HG03064 (cell line): ENCODE measurements around the gene UXS1.

ENCODE experiments used
- ATAC-seq: cut with Tn5 transposase; IDR thresholded peaks from one replicate; pipeline ENCODE4 v1.9.1; 2021; ENCODE audit warnings: low read depth; ENCODE audit not compliant: unreplicated experiment

Gene UXS1

DNA sequence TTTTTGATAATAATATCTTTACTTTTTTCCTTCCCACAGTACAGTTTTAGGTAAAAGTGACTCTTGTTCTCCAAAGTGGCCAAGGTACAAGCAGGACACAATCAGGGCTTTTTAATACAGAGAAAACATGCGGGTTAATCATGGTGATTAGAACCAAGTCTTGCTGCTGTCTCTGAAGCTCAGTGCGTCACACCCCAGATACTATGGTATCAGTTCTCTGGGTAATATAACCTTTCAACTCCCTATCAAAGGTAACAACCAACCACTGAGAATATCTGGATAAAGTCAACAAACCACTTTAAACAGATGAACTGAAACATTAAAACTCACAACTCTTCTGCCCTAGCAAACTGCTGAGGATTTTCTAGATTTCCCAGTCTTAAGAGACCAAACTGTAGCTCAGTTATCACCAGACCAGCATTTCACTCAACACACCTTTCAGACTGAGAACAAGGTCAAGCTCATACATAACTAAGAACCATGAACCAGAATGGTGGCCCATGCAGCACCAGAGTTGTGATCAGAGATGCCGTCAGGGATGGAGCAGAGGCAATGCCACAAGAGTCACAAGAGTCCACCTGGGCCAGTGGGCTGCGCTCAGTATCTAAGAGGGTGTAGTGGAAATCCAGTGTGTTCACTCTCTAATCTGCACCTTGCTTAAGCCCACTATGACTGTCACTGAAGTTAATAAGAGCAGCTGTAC lies 103.0 kb downstream of the UXS1 start:
- no peak for ATAC-seq

DNA sequence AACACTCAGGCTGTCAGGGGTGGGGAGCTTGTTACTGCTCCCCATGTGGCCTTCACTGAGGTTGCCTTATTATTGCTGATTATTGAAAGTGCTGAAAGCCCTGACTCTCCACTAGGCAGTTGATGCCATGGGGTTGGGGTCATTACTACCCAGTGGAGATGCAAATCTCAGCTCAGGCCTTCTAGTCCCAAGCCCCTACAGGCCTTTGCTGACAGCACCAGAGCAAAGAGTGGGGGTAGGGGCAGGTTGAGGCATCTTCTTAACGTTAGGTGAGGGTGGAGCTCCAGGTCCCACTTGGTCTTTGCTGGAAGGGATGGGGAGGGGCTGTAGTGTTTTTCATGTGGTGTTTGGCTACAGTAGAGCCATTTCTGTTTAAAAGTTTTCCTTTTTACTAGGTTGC lies 104.5 kb downstream of the UXS1 start:
- ATAC-seq, result no peak

- no peak for ATAC-seq
These were observed 108.7 kb downstream of the UXS1 start for GRCh38 chr2:106085181-106085940.

DNA sequence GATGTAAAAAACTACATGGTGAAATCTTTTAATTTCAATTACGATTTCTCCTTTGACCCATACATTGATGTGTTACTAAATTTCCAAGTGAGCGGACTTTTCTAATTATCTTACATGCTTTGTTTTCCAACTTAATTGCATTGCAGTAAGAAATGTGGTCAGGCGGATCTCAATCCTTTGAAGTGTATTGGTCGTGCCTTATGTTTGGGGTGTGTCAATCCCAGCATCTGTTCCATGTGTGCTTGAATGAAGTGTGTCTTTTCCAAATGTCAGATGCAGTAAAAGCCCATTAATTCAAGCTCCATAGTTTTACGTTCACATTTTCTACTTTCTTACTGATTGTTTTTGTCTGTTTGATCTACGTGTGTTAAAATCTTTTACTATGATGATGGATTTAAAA lies 113.1 kb downstream of the UXS1 start:
- ATAC-seq, result no peak

- ATAC-seq, result no peak
These were observed 116.0 kb downstream of the UXS1 start for GRCh38 chr2:106078096-106078495.

DNA sequence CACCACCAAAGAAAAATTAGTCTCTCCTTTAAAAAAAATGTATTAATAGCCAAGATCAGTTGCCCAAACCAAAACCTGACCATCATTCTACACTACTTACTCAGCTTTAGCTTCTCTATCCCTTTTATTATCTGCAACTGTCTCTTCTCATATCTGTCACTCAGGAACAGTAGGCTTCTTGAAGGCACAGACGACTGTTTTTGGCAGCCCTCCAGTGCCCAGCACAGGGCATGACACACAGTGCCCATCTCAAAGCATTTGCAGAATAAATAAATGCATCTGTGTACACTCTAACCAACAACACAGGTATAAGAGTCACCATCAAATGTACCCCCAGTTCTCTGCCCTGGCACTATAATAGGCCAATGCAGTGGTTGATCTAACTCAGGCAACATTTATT lies 117.2 kb downstream of the UXS1 start:
- ATAC-seq, result no peak

- no peak for ATAC-seq
These were observed 119.1 kb downstream of the UXS1 start for GRCh38 chr2:106075048-106075447.

DNA sequence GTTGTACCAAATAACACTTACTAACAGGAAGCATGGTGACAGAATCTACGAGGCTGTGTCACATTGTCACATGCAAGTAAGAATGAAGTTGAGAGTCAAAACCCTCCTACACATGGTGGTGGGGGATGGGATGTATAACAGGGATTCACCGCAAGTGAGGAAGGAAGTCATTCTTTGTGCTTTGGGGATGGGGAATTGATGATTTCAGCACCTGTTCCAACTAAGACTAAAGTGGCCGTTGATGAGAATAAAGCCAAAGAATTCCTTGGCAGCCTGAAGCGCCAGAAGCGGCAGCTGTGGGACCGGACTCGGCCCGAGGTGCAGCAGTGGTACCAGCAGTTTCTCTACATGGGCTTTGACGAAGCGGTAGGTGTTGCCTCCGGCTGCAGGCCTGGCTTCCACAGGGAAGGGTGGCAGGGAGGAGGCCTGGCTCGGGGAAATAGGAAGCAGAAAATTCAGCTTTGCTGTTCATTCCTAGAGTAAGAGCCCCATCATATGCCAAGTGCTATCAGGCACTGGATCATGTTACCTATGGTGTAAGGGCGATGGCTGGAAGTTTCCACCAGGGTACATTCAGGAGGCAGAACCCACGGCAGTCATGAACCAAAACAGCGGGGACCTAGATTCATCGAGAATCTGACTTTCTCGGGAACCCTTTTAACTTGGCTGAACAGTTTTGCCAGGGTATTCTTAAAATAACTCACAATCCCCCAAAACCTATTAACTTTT lies 120.3 kb downstream of the UXS1 start:
- ATAC-seq, result no peak

DNA sequence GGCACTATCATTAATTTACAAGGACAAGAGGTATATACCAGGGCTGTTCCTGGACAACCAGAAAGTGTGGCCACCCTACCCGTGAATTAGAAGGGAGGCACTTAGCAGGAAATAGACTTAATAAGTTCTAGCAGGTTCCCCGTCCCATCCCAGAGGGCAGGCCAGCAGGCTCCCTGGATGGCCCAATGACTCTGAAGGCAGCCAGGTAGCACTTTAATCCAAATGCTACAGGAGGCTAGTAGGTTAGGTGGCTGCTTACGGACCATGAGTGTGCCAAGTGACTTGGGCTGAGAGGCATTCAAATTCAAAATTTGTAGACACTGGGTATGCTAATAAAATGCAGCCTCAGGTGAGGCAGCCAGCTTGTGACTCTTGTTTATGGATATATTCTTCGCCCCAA lies 123.9 kb downstream of the UXS1 start:
- no peak for ATAC-seq

DNA sequence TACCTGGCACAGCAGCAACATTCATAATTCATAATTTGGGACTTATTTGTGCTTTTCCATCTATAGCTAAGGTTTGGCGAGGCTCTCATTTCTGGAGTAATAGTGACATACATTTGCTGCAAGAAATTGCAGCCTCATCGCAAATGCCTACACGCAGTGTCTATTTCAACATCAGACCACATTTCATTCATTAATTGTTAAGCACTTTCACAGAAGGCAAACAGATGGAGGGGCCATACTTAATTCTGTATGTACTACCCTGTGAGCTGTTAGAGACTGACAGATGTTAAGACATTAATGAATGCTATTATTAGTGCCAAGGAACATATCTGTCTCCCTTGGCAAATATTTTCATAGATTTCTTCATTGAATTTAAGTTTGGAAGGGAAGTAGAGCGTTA lies 125.7 kb downstream of the UXS1 start:
- no peak for ATAC-seq

DNA sequence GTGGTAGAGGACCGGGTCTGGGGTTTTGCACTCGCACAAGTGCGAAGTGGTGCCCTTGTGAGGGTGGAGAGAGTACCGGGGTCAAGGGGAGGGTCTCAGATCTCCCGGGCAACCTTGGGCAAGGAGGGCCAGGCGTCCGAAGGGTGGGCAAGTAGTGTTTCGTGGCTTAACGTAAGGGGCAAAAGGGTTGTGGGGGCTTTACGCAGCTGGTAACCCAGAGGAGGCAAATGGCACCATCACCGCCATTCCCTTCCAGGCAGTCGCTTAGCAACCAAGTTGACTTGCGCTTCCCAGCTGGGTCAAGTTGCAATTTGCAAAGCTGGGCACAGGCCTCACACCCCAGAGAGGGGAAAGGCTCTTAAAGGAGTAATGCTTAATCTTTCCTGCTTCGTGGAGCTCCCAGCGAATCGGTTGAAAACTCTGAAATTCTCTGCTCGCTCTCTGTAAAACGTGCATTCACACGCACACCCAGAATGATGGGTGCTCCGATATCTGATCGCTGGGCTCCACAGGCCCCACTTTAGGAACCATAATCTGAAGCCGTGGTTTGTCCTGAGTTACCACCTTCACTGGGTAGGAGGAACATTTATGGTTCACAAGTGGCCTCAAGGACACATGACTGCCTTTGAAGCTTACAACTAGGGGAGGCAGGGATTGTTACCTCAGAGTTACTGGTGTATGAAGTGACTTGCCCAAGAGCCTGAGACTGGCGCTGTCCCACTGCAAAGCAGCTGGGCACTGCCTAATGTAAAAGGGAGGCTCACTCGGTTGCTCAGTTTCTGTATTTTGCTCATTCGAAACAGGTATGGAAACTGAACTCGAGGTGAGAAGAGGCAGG lies 127.9 kb downstream of the UXS1 start:
- ATAC-seq, result no peak

GRCh38 chr2:106065268-106065982 lies 128.7 kb downstream of the UXS1 start:
- ATAC-seq, result no peak

DNA sequence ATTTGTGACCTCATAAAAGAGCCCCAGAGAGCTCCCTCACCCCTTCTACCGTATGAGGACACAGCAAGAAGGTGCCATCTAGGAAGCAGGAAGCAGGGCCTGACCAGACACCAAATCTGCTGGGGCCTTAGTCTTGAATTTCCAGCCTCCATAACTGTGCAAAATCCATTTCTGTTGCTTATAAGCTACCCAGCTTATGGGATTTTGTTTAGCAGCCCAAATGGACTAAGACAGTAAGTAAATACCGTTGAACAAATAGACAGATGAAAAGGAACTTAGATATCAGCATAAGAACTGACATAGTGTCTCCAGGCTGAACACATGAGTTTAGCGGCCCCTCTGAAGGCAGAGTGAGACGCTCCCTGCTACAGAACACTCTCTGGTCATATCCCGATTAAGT lies 130.9 kb downstream of the UXS1 start:
- ATAC-seq, result no peak

GRCh38 chr2:106062627-106063026 lies 131.5 kb downstream of the UXS1 start:
- no peak for ATAC-seq

DNA sequence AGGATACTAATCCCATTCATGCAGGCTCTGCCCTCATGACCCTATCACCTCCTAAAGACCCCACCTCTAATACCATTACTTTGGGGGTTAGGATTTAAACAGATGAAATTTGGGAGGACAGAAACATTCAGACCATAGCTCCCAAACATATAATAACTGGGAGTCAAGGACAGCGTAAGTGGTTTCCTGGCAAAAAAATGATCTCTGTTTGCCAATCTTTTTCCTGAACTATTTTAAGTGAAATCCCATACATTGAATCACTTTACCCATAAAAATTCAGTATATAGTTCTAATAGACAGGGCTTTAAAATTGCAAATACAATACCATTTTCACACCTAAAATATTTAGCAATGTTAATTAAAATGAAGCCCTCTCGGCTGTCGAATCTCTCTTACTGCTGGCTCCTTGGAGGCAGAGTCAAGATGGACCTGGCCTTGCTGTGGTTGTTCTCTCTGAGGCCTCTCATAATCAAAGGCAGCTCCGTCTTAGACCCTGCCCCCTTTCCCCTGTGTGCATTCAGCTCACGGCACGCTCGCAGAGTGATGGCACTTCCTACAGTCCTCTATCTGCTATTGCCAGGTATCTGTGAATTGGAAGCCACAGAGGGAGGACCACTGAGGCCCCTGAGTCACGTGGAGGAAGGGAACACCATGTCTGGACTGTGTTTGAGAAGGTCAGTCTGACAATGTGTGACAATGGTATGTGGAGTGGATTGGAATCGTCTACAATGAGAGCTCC lies 132.3 kb downstream of the UXS1 start:
- ATAC-seq, result no peak

GRCh38 chr2:106059416-106060065 lies 134.6 kb downstream of the UXS1 start:
- ATAC-seq, result no peak

GRCh38 chr2:106058469-106059137 lies 135.5 kb downstream of the UXS1 start:
- ATAC-seq, result no peak

- no peak for ATAC-seq
These were observed 136.9 kb downstream of the UXS1 start for GRCh38 chr2:106057206-106057605.
